SIG-M5 treated with dmso at 0.1 percent for 504 hours (cell line): ENCODE measurements around the gene DCAF6.

Experiments used
- DNase-seq: peaks from one replicate; lab custom pipeline; 2025; ENCODE audit not compliant: unreplicated experiment; lab: John Stamatoyannopoulos, UW

Gene DCAF6

DNA sequence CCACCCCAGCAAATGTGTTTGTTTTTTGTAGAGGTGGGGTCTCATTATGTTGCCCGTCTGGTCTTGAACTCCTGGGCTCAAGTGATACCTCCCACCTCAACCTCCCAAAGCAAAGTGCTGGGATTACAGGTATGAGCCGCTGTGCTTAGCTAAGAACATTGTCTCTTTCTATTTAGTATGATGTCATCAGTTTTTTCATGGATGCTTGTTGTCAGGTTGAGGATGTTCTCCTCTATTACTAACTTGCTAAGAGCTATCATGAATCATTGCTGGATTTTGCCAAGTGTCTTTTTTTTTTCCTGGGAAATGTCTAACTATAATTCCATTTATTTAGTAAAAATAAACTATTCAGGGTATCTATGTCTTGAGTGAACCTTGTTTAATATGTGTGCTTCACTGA is 19.4 kb downstream of the DCAF6 start:
- no peak for DNase-seq

DNA sequence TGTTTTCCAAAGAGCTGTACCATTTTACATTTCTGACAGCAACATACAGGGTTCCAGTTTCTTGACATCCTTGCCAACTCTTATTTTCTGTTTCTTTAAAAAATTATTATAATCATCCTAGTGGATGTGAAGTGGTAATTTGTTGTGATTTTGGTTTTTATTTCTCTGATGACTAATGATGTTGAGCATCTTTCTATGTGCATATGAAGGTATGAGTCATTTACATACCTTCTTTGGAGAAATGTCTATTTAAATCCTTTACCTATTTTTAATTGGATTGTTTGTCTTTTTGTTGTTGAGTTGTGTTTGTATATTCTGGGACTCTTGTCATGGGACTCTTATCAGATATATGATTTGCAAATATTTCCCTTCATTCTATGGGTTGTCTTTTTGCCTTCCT is 21.2 kb downstream of the DCAF6 start:
- no peak for DNase-seq

DNA sequence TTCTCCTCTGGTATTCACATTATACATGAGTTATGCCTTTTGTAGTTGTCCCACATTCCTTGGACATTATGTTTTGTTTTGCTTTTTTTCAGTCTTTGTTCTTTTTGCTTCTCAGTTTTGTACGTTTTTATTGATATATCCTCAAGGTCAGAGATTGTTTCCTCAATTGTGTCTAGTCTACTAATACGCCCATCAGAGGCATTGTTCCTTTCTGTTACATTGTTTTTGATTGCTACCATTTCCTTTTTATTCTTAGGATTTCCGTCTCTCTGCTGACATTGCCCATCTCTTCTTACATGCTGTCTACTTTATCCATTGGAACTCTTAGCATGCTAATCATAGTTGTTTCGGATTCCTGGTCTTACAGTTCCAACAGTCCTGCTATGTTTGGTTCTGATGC is 28.2 kb downstream of the DCAF6 start:
- no peak for DNase-seq

DNA sequence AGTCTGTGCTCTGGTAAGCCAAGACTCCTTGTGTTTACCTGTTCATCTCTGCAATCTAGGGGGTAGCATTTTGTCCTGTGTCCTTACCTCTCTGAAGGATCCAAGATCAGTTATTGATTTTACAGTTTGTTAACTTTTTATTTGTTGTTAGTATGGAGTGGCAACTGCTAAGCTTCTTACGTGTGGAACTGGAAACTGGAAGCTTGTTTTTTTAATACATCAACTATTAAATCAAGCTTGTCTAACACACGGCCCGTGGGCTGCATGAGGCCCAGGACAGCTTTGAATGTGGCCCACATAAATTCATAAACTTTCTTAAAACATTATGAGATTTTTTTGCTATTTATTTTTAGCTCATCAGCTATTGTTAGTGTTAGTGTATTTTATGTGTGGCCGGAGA is 29.6 kb downstream of the DCAF6 start:
- DNase-seq, result no peak

DNA sequence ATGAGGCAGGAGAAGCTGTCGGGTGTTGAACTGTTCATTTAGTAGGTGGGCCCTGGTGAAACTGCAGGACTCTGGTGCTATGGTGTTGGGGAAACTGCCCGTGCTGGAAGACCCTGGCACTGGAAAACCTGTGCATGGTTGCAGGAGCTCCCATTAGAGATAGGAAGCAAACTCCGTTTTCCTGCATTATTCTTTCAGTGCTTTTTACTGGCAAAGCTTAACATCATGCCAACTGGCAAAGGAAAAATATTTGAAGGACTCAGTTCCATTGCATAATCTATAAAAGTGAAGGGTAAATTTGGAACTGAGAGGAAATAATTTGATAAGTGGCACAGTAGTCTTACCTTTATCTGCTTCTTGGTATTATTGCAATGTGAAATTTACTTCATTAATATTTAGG is 32.1 kb downstream of the DCAF6 start:
- DNase-seq, result no peak

DNA sequence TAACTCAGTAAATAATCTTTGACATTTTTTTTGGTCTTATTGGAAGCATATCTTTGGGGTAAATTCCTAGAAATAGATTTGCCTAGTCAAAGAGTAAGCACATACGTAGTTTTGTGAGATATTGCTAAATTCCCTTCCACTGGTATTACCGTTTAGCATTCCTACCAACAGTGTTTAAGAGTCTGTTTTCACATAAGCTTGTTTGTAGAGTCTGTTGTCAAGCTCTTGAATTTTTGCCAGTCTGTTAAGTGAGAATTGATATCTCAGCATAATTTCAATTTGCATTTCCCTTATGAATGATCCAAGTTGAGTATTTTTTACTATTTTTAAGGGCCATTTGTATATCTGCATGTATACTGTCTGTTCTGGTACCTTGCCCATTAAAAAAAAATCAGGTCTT is 37.3 kb downstream of the DCAF6 start:
- no peak for DNase-seq

DNA sequence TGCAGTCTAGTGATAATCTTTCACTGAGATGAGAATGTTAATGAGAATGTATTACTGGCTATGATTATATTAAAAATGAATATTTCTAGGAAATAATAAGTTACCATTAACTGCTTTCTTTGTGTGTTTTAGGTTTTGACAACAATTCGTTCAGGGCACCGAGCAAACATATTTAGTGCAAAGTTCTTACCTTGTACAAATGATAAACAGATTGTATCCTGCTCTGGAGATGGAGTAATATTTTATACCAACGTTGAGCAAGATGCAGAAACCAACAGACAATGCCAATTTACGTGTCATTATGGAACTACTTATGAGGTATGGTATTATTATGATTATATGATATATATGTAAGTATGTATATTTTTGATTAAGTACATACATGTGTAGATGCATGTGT is 38.2 kb downstream of the DCAF6 start:
- DNase-seq, result no peak

DNA sequence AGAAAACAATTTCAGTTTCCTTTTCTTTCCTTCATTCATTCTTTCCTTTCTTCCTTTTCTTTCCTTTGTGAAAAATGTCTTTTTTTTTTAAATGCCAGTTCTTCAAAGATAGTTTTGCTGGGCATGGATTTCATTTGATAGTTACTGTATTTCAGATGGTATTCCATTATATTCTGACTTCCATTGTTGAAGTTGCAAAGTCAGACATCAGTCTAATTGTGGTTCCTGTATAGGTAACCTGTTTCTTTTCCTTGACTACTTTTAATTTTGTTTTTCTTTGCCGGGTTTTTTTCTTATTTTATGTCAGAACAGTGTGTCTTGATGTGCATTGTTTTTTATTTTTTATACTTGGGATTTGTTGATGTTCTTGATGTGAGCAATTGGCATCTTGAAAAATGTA is 40.8 kb downstream of the DCAF6 start:
- DNase-seq, result no peak

DNA sequence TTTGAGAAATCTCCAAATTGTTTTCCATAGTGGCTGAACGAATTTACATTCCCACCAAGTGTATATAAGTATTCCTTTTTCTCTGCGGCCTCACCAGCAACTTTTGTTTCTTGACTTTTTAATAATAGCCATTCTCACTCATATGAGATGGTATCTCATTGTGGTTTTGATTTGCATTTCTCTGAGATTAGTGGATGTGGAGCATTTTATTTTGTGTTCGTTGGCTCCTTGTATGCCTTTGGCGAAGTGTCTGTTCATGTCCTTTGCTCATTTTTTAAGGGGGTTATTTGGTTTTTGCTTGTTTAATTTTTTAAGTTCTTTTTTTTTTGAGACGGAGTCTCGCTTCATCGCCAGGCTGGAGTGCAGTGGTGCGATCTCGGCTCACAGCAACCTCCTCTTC is 45.5 kb downstream of the DCAF6 start:
- no peak for DNase-seq

DNA sequence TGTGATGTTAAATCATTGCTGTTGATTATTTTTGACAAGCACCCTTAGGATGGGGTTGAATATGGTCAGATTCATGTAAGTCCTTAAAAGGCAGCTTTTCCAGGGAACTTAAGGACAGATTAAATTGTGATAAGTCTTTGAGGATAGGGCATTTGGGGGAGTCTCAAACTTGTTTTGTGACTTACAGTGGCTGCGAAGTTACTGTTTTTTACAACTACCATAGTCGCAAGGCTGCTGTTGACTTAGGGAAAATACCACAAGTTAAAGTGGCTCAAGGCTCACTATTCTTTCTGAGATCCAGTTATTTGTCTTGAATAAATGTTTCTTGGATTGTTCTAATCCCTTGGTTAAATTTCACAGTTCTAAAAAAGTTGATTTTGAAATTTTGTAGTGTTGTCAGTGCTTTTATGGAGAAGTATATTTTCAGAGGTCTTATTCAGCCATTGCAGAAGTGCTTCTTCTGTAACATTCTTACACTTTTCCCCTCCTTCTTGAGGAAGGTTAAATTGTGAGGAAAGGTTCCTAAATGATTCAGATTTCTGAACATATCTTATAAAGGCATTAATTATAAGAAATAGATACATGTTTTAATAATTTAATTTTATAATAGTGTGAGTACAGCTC is 47.4 kb downstream of the DCAF6 start:
- no peak for DNase-seq

DNA sequence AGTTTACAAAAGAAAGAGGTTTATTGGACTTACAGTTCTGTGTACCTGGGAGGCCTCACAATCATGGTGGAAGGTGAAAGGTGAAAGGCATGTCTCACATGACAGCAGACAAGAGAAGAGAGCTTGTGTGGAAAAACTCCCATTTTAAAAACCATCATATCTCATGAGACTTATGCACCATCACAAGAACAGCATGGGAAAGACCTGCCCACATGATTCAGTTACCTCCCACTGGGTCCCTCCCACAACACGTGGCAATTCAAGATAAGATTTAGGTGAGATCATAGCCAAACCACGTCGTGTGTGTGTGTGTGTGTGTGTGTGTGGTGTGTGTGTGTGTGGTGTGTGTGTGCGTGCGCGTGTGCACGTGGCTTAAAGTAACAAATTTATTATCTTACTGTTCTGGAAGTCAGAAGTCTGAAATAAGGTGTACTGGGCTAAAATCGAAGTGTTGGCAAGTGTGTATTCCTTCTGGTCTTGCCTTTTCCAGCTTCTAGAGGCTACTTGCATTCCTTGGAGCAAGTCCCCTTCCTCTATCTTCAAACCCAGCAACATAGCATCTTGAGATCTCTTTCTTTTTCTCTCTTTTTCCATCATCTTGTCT is 48.5 kb downstream of the DCAF6 start:
- DNase-seq, result no peak

DNA sequence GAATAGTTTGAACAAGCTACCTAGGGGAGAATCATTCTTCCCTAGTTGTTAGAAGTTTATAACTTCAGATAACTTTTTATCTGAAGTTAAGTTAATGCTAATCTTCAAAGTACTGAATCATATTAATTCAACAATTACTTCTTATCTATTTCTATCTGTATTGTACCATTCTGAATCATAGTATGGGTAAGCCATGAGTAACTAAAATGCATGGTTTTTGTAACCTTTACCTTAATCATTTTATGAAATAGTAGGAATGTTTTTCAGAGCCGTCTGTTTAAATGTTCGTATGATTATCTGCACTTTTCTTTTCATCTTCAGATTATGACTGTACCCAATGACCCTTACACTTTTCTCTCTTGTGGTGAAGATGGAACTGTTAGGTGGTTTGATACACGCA is 50.7 kb downstream of the DCAF6 start:
- DNase-seq, result no peak

DNA sequence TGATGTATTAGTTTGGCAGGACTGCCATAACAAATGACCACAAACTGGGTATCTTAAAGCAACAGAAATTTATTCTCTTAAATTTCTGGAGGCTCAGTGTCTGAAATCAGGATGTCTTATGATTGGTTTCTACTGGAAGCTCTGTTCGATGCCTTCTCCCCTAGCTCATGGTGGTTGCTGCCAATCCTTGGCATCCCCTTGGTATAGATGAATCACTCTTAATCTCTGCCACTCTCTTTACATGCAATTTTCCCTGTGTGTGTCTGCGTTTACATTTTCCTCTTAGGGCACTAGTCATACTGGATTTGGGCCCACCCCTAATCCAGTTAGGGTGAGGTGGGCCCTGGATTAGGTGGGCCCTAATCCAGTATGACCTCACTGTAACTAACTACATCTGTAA is 55.1 kb downstream of the DCAF6 start:
- DNase-seq, result no peak

DNA sequence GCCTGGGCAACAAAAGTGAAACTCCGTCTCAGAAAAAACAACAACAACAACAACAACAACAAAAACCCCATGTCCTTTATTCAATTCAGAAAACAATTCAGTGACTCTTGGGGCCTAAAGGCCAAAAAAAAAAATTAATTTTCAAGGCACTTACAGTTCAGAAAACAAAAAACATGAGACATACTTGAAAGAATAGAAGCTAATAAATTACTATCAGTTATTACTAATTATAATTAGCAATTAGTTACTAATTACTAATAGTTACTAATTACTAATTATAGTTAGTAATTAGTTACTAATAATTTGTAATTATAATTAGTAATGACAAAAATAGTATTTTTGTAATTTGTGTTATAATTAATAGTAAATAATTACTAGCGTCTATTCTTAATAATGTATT is 57.2 kb downstream of the DCAF6 start:
- DNase-seq, result no peak

DNA sequence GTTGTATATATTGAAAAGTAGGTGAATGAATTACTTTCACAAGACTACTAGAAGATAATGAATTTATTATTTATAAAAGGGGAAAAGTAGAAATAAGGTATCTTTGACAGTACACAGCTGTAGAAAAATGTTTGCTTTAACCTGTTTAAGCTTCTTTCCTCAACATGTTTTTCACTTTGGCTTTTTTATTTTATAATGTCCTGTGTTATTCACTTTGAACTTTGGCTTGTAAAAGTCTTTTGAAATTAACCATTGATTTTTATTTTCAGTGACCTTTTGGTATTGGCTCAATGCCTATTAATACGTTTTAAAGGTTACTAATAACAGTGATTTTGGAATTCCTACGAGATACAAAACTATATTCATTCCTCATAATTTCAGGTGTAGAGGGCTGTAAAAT is 58.1 kb downstream of the DCAF6 start:
- DNase-seq, result no peak

DNA sequence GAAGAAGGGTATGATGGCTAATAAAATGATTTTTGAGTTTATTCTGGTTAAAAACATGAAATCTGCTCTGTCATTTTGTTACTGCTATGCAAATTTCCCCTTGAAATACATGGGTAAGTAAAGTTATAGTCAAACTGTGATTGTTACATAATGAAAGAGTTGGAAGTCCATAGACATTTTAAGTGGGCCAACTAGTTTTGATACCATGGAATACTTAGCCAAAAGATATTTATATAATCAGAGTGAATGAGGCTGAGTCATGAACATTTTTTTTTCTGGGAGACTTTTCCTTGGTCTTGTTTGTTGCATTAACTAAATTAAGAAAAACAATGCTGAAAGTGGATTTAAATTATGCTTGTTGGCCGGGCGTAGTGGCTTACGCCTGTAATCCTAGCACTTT is 58.6 kb downstream of the DCAF6 start:
- DNase-seq, result no peak

DNA sequence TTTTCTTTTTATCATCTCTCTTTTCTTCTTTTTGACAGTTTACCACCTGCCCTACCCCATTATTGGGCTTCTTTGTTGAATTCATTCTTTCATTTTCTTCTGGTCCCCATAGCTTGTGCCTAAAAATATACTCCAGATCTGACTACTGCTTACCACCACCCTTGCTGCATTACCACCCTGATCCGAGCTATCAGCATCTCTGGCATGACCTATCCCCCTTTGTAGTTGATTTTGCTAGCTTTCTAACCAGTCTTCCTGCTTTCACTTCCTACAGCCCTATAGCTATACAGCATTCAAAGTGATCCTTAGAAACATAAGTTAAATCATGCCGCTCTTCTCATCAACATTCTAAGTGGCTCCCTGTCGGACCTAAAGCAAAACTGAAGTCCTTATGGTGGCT is 59.8 kb downstream of the DCAF6 start:
- no peak for DNase-seq

DNA sequence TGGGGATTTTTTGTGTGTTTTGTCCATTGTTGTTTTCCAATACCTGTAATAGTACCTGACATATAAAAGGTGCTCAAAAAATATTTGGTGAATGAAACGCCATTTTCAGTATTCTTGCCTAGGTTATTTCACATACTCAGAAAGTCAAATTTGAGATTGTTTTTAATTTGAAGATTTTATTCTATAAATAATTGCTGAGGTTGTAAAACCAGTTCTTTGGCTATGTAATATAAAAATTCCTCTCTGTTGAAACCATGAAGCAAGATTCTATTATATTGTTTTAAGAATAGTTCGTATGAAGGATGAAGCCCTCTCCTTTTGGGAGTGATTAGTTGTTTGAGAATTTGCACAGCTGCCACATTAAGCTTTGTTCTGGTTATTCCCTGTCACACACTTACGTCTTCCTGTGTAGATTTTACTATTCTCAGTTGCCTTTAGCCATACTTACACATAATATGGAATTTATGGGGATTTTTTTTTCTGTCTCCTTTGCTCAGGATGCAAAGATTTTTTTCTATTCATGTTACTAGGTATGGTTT is 60.6 kb downstream of the DCAF6 start:
- DNase-seq, result no peak

DNA sequence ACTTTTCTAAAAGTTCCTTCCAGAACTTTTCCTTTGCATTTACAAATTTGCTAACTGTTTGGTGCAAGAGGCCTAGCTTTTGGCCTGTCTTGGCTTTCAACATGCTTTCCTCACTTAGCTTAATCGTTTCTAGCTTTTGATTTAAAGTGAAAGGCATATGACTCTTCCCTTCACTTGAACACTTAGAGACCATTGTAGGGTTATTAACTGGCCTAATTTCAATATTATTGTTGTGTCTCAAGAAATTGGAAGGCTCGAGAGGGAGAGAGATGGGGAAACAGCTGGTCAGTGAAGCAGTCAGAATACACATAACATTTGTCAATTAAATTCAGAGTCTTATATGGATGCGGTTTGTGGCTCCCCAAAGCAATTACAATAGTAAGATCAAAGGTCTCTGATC is 63.4 kb downstream of the DCAF6 start:
- no peak for DNase-seq

DNA sequence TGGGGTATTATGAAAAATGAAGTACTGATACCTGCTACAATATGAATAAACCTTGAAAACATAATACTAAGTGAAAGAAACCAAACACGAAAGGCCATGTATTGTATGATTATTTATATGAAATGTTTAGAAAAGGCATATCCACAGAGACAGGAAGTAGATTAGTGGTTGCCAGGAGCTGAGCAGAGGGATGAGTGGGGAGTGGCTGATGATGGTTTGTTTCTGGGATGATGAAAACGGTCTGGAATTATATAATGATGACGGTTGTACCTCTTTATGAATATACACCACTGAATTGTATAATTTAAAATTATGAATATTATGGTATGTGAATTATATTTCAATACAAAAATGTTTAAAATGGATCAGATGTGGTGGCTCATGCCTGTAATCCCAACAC is 64.2 kb downstream of the DCAF6 start:
- DNase-seq, result no peak

DNA sequence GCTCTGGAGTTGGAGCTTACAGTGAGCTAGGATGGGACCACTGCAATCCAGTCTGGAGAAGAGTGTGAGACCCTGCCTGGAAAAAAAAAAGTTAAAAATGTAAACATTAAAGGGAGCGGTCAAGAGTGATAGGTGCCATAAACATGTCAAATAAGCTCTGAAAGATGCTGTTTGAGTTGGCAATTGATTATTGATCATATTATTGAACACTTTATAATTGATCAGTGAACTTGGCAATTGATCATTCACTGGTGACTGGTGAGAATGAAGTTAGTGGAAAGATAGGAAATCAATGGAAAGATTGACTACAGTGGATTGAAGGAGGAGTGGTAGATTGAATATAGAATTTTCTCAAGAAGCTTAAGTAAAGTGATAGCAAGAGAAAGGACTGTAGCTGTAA is 64.7 kb downstream of the DCAF6 start:
- no peak for DNase-seq

DNA sequence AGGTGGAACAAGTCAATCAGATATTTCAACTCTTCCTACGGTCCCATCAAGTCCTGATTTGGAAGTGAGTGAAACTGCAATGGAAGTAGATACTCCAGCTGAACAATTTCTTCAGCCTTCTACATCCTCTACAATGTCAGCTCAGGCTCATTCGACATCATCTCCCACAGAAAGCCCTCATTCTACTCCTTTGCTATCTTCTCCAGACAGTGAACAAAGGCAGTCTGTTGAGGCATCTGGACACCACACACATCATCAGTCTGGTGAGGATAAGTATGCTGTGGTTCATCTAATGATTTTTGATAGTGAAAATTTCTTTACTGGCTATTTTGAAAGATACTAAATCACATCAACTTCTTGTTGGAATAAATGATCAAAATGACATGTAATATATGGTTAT is 68.0 kb downstream of the DCAF6 start:
- DNase-seq, result no peak

DNA sequence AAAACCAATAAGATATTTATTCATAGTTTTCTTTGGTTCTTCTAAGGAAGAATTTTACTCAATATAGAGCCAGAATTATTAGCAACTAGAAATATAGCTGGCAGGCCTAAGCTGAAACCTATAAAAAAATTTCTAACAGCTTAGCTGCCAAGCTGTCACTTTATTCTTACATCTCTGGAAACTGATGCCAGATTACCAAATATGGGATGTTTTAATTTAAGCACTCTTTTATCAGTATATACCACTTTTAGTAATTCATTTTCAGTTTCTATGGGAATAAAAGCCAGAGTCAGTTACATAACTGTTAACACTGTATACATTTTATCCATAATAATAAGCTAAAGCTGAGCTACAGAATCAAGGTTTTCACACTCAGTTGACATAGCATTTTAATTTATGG is 69.0 kb downstream of the DCAF6 start:
- no peak for DNase-seq
